ENCODE measurements around the gene PSMB3.

DNA sequence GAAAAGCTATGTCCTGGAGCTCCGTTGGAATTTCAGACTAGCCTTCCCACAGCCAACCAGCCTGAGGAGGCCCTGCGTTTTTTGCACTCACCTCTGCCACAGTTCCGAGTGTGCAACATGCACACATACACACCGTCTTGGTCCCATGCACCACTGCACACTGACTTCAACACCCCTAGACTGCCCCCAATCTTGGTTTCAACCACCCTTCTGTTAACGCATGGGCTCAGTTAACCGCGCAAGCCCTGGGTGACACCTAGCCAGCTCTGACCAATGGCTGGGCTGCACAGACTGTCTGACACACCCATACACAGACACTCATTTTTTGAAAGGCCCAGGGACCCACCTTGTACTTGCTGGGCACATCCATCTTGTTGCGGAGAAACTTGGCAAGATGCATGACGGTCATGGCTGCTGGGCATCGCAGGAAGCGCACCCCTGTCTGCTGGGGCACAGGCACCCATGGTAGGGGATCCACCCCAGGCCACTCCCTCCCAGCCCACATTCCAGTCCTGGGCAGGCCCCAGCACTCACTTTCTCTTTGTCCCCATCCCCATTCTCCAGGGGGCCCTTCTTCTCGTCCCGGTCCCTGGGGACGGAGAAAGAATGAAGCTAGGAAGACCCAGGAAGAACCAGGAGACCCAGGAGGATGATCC, 14.4 kb upstream of the PSMB3 start:
- TF ChIP-seq CTCF (IDR thresholded peaks at IDR 0.05) (no peak), POLR2A (IDR thresholded peaks at IDR 0.05) (no peak)
